ENCODE results near the gene XRCC3. TPM values are rescaled to one million over a fixed set of nuclear protein-coding genes. Genes with fewer than 3 reads are reported as not detected.

XRCC3 gene
- total RNA-seq, 2 donors from 2014 or later = 6.9 to 8.3 TPM

Other genes starting within 250 kb of the XRCC3 start
- gene CKB, start 192.6 kb downstream of the XRCC3 start, total RNA-seq = 1 to 10 TPM; 7.0 to 8.0 TPM
- 1 to 10 TPM; 8.2 to 8.3 TPM for gene TRMT61A, start 186.3 kb downstream of the XRCC3 start, total RNA-seq
- gene BAG5, start 152.8 kb downstream of the XRCC3 start, total RNA-seq = 10 to 100 TPM; 28.5 to 32.9 TPM
- gene COA8, start 152.5 kb downstream of the XRCC3 start, total RNA-seq = 10 to 100 TPM; 18.3 to 19.4 TPM
- gene KLC1, start 86.2 kb downstream of the XRCC3 start, total RNA-seq = 100 to 1,000 TPM; 162 to 198 TPM
- gene ZFYVE21, start 359 bp upstream of the XRCC3 start, total RNA-seq = 1 to 10 TPM; 9.1 to 9.5 TPM
- 10 to 100 TPM; 18.2 to 22.6 TPM for gene PPP1R13B, start 132.1 kb upstream of the XRCC3 start, total RNA-seq
- gene TDRD9, start 213.0 kb upstream of the XRCC3 start, total RNA-seq = 1 to 10 TPM in 1 of 2 donors, not detected in 1; 1.0 TPM
- gene RD3L, start 227.1 kb upstream of the XRCC3 start, total RNA-seq = under 1 TPM in 1 of 2 donors, not detected in 1; 0.86 TPM